Measurements from ENCODE around the gene RHAG.
"Not testable (repeated sequence)": the region's sequence is repeated elsewhere in the genome, so short reads cannot be mapped to it uniquely, and the experiment has no call there.

Gene RHAG

DNA sequence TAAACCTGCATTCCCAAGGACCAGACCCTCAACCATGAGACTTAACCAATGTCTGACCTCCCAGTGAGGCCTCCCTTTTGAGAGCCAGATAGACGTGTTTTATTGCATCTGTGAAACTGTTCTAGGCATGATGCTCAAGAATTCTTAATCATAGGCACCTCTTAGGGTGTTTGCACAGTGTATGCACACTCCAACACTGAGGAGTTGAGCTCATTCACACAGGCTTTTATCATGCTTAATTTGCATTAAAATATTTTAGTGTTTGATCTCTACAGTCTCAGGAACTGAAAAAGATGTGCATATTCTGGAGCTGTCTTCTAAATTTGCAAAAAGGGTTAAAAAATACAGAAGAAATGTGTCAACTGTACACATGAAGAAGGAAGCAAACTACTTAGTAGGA, 27.4 kb downstream of the RHAG start:
- H3K27me3 ChIP-seq (ENCODE audit: control insufficient read depth, insufficient read depth, low read length): no peaks in the 10 kb centered on the region
- H3K4me3 ChIP-seq (ENCODE audit: low read length): no peak overlapping the region
- no peak for DNase-seq (ENCODE audit: low read depth, low spot score)
- H3K27ac ChIP-seq (ENCODE audit: low read length): no peak overlapping the region
- H3K9me3 ChIP-seq (ENCODE audit: control insufficient read depth, insufficient read depth, low read length): no peaks in the 10 kb centered on the region
- H3K36me3 ChIP-seq (ENCODE audit: control insufficient read depth, insufficient read depth, low read length): no peaks in the 10 kb centered on the region
- peaks cover 1% of the 10 kb centered on the region; the same call in 1 of the 2 replicates for H3K4me1 ChIP-seq (ENCODE audit: control insufficient read depth, insufficient read depth, low read length)
- WGBS (ENCODE audit: insufficient coverage, insufficient read length): no CpG with 5 or more reads among the region's 1 CpG

DNA sequence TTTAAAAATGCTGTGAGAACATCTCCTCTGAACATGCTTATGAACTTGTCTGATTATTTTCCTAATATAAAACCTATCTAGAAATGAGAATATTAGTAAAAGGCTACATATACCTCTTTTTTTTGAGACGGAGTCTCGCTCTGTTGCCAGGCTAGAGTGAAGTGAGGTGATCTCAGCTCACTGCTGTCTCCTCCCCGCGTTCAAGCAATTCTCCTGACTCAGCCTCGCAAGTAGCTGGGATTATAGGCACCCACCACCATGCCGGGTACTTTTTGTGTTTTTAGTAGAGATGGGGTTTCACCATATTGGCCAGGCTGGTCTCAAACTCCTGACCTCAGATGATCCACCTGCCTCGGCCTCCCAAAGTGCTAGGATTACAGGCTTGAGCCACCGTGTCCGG, 28.4 kb downstream of the RHAG start:
- DNase-seq (ENCODE audit: low read depth, low spot score); H3K36me3 ChIP-seq (ENCODE audit: control insufficient read depth, insufficient read depth, low read length); H3K4me3 ChIP-seq (ENCODE audit: low read length); H3K9me3 ChIP-seq (ENCODE audit: control insufficient read depth, insufficient read depth, low read length); H3K27me3 ChIP-seq (ENCODE audit: control insufficient read depth, insufficient read depth, low read length); H3K4me1 ChIP-seq (ENCODE audit: control insufficient read depth, insufficient read depth, low read length); H3K27ac ChIP-seq (ENCODE audit: low read length): not testable (repeated sequence)
- WGBS (ENCODE audit: insufficient coverage, insufficient read length): no CpG with 5 or more reads among the region's 9 CpGs

DNA sequence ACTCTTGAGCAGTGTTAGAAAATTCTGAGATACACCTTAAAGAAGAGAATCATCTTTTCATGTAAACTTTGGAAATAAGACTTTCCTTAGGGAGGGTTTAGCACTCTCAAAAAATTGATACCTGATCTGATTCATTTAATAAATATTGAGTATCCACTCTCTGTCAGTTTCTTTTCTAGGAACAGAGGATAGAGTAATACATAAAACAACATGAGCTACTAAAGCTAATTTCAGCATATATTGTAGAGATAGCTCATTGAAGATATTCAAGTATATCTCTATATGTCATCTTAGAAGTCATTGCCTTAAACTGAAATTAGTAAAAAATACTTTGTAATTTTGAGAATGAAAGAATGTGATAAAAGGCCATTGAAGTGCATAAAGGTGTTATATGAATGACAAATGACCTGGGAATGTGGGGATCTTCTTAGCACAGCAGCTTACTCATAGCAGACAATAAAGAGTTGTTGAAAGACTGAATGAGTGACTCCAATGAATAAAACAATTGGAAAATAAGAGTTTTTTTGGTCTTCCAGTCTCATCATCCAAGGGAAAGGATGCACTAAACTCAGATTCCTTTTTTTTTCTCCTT, 29.2 kb downstream of the RHAG start:
- no peak overlapping the region for H3K4me3 ChIP-seq (ENCODE audit: low read length)
- peaks cover 1% of the 10 kb centered on the region; the same call in 1 of the 2 replicates for H3K4me1 ChIP-seq (ENCODE audit: control insufficient read depth, insufficient read depth, low read length)
- no peak overlapping the region for H3K27ac ChIP-seq (ENCODE audit: low read length)
- no peaks in the 10 kb centered on the region for H3K27me3 ChIP-seq (ENCODE audit: control insufficient read depth, insufficient read depth, low read length)
- H3K9me3 ChIP-seq (ENCODE audit: control insufficient read depth, insufficient read depth, low read length): no peaks in the 10 kb centered on the region
- peak; percentile 22 for DNase-seq (ENCODE audit: low read depth, low spot score)
- no peaks in the 10 kb centered on the region for H3K36me3 ChIP-seq (ENCODE audit: control insufficient read depth, insufficient read depth, low read length)

DNA sequence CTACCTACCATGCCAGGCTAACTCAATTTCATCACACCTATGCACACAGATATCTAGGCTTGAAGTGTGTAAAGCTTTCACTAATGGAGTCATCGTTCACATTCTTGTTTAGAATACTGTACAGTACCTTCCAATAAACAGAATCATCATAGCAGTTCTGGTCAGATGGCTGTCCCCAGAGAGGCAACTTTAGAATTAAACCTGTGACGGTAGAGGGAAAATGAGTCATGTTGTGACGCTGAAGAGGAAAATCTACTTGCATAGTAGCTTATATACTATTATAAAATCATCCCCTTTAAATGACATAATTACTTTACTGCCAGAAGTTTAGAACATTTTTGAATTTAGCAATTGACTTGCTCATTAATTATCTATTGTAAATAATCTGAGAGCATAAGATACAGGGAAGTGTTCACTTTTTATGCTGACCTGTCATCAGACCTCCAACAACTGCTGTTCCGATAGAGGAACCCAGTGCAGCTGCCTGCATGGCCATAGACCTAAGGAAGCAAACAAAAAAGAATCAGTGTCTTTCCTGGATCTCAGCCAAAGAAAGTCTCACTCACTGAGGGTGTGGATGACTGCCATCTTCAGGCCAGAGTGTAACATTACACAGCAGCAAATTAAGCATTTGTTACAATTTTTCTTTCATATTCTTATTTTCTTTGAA, 29.8 kb downstream of the RHAG start:
- H3K9me3 ChIP-seq (ENCODE audit: control insufficient read depth, insufficient read depth, low read length): no peaks in the 10 kb centered on the region
- WGBS (ENCODE audit: insufficient coverage, insufficient read length): no CpG with 5 or more reads among the region's 4 CpGs
- peaks cover 1% of the 10 kb centered on the region; the same call in 1 of the 2 replicates for H3K4me1 ChIP-seq (ENCODE audit: control insufficient read depth, insufficient read depth, low read length)
- no peak overlapping the region for H3K4me3 ChIP-seq (ENCODE audit: low read length)
- no peaks in the 10 kb centered on the region for H3K36me3 ChIP-seq (ENCODE audit: control insufficient read depth, insufficient read depth, low read length)
- no peak overlapping the region for H3K27ac ChIP-seq (ENCODE audit: low read length)
- no peaks in the 10 kb centered on the region for H3K27me3 ChIP-seq (ENCODE audit: control insufficient read depth, insufficient read depth, low read length)
- peak; percentile 54 for DNase-seq (ENCODE audit: low read depth, low spot score)

DNA sequence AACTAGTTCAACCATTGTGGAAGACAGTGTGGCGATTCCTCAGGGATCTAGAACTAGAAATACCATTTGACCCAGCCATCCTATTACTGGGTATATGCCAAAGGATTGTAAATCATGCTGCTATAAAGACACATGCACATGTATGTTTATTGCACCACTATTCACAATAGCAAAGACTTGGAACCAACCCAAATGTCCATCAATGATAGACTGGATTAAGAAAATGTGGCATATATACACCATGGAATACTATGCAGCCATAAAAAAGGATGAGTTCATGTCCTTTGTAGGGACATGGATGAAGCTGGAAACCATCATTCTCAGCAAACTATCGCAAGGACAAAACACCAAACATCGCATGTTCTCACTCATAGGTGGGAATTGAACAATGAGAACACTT, 32.6 kb downstream of the RHAG start:
- not testable (repeated sequence) for H3K9me3 ChIP-seq (ENCODE audit: control insufficient read depth, insufficient read depth, low read length); H3K27me3 ChIP-seq (ENCODE audit: control insufficient read depth, insufficient read depth, low read length); H3K4me1 ChIP-seq (ENCODE audit: control insufficient read depth, insufficient read depth, low read length); H3K36me3 ChIP-seq (ENCODE audit: control insufficient read depth, insufficient read depth, low read length); H3K27ac ChIP-seq (ENCODE audit: low read length); H3K4me3 ChIP-seq (ENCODE audit: low read length); DNase-seq (ENCODE audit: low read depth, low spot score)
- no CpG with 5 or more reads among the region's 3 CpGs for WGBS (ENCODE audit: insufficient coverage, insufficient read length)

DNA sequence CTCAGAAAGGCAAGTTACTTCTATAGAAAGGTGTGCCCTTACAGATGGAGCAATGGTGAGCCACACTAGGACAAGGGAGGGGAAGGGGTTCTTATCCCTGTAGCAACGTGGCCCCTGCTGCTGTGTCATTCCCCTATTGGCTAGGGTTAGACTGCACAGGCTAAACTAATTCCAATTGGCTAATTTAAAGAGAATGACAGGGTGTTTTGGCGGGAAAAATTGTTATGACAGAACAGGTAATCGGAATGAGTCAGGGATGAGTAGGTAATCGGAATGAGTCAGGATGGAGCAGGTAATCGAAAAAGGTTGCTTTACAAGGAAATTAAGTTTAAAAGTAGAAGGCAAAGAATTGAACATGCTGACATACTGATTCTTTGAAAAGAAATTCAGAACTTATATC, 49.4 kb downstream of the RHAG start:
- not testable (repeated sequence) for H3K4me3 ChIP-seq (ENCODE audit: low read length); DNase-seq (ENCODE audit: low read depth, low spot score); H3K36me3 ChIP-seq (ENCODE audit: control insufficient read depth, insufficient read depth, low read length); H3K4me1 ChIP-seq (ENCODE audit: control insufficient read depth, insufficient read depth, low read length); H3K27me3 ChIP-seq (ENCODE audit: control insufficient read depth, insufficient read depth, low read length); H3K9me3 ChIP-seq (ENCODE audit: control insufficient read depth, insufficient read depth, low read length); H3K27ac ChIP-seq (ENCODE audit: low read length)
- WGBS (ENCODE audit: insufficient coverage, insufficient read length): no CpG with 5 or more reads among the region's 5 CpGs

DNA sequence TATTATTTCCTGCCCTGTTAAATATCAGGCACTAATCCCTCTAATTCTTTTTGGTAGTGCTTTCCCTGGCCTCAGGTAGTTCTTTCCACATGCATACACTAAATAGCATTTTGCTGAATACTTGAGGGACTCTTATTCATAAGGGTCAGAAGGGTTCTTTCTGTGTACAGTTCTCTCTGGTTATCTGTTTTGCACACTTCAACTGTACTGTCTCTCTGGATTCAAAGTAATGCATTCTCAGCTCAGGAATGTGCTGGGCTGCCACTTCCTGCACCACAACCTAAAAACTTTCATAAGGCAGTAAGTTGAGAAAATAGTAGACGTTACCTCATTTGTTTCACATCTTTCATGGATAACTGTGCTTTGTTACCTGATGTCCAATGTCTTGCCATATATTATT, 54.1 kb downstream of the RHAG start:
- no CpG with 5 or more reads among the region's 1 CpG for WGBS (ENCODE audit: insufficient coverage, insufficient read length)
- Histone ChIP-seq H3K9me3 (ENCODE audit: control insufficient read depth, insufficient read depth, low read length) (no peaks in the 10 kb centered on the region), H3K36me3 (ENCODE audit: control insufficient read depth, insufficient read depth, low read length) (no peaks in the 10 kb centered on the region), H3K4me1 (ENCODE audit: control insufficient read depth, insufficient read depth, low read length) (no peaks in the 10 kb centered on the region), H3K4me3 (ENCODE audit: low read length) (no peak overlapping the region), H3K27me3 (ENCODE audit: control insufficient read depth, insufficient read depth, low read length) (no peaks in the 10 kb centered on the region), H3K27ac (ENCODE audit: low read length) (no peak overlapping the region)
- no peak for DNase-seq (ENCODE audit: low read depth, low spot score)

DNA sequence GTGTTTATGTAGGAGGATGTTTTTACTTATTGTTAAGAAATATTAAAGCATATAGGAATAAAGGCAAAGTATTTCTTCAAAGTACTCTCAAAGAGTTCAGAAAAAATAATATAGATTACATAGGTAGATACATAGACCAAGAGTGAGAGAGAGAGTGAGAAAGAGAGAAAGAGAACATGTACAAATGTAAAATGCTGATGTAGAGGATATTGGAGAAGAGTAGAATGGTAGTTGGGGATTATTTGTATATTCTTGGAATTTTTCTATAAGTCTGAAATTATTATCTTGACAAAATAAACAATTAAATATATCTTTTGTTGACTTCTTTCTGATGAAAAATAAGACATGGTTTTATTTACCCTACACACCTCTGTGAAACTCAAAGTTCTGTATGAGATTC, 57.0 kb downstream of the RHAG start:
- DNase-seq (ENCODE audit: low read depth, low spot score): no peak
- H3K27ac ChIP-seq (ENCODE audit: low read length): no peak overlapping the region
- H3K4me3 ChIP-seq (ENCODE audit: low read length): no peak overlapping the region
- no peaks in the 10 kb centered on the region for H3K4me1 ChIP-seq (ENCODE audit: control insufficient read depth, insufficient read depth, low read length)
- no peaks in the 10 kb centered on the region for H3K36me3 ChIP-seq (ENCODE audit: control insufficient read depth, insufficient read depth, low read length)
- H3K27me3 ChIP-seq (ENCODE audit: control insufficient read depth, insufficient read depth, low read length): no peaks in the 10 kb centered on the region
- H3K9me3 ChIP-seq (ENCODE audit: control insufficient read depth, insufficient read depth, low read length): no peaks in the 10 kb centered on the region

DNA sequence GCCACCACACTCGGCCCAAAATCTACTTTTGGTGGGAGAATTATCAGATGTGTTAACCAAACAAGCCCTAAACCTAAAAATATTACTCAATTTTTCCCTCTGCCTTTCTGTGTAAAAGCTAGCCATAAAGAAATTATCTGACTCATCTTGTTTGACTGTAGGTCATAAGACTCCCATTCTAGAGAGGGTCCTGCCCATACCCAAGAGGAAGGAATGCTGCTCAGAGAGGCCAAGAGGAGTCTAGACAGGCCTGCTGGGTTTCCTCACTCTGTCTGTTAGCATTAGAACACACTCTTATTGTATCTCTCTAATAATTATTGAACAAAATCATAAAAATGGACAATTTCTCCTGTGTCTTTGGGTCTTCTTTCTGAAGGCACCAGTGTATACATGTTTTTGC, 60.0 kb downstream of the RHAG start:
- Histone ChIP-seq H3K4me1 (ENCODE audit: control insufficient read depth, insufficient read depth, low read length) (no peaks in the 10 kb centered on the region), H3K4me3 (ENCODE audit: low read length) (no peak overlapping the region), H3K27ac (ENCODE audit: low read length) (no peak overlapping the region), H3K9me3 (ENCODE audit: control insufficient read depth, insufficient read depth, low read length) (no peaks in the 10 kb centered on the region), H3K27me3 (ENCODE audit: control insufficient read depth, insufficient read depth, low read length) (no peaks in the 10 kb centered on the region), H3K36me3 (ENCODE audit: control insufficient read depth, insufficient read depth, low read length) (no peaks in the 10 kb centered on the region)
- no peak for DNase-seq (ENCODE audit: low read depth, low spot score)
- WGBS (ENCODE audit: insufficient coverage, insufficient read length): no CpG with 5 or more reads among the region's 1 CpG

DNA sequence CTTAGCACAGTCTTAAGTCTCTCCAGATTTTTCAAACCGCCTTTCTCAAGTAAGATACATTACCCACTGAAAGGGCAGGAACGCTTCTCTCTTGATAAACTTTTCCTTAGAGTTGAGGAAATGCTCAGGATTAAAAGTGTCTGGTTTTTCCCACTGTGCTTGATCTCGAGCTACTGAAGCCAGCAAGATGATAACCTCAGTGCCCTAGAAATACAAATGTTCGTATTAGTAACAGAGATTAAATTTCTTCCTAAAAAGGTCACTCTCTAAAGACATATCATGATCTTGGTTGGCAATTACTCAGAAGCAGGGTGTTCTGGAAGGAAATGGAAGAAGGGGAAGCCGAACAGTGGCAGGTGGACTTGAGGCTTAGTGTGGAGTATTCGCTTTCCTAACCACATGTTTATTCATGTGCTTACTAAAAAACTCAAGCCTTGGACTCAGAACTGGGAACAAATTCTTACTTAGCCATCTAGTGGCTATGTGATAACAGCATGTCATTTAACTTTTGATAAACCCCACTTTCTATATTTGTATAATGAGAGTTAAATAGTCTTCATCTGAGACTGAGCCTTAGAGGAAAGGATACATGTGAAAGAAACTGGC, 66.1 kb downstream of the RHAG start:
- no peaks in the 10 kb centered on the region for H3K9me3 ChIP-seq (ENCODE audit: control insufficient read depth, insufficient read depth, low read length)
- H3K36me3 ChIP-seq (ENCODE audit: control insufficient read depth, insufficient read depth, low read length): no peaks in the 10 kb centered on the region
- no peaks in the 10 kb centered on the region for H3K4me1 ChIP-seq (ENCODE audit: control insufficient read depth, insufficient read depth, low read length)
- no peak overlapping the region for H3K27ac ChIP-seq (ENCODE audit: low read length)
- H3K27me3 ChIP-seq (ENCODE audit: control insufficient read depth, insufficient read depth, low read length): no peaks in the 10 kb centered on the region
- no peak for DNase-seq (ENCODE audit: low read depth, low spot score)
- WGBS (ENCODE audit: insufficient coverage, insufficient read length): no CpG with 5 or more reads among the region's 6 CpGs
- no peak overlapping the region for H3K4me3 ChIP-seq (ENCODE audit: low read length)

DNA sequence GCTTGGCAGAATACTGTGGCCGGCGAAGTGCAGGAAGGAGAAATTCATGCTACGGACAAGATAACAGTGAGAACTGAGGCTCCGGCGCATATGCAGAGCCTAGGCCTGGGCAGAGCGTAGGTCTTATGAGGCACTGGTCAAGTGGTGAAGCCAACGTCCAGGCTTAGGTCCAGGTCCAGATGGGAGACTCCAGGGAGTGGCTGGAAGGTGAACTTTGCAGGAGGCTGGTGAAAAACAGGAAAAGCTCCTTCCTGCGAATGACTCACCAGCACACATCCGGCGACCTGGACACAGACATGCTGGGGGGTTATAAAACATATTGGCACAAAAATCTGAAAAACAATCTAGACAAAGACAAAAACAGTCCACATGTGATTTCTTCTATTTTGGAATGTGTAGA, 70.8 kb downstream of the RHAG start:
- Histone ChIP-seq H3K36me3 (ENCODE audit: control insufficient read depth, insufficient read depth, low read length) (no peaks in the 10 kb centered on the region), H3K9me3 (ENCODE audit: control insufficient read depth, insufficient read depth, low read length) (no peaks in the 10 kb centered on the region), H3K4me1 (ENCODE audit: control insufficient read depth, insufficient read depth, low read length) (no peaks in the 10 kb centered on the region), H3K4me3 (ENCODE audit: low read length) (no peak overlapping the region), H3K27me3 (ENCODE audit: control insufficient read depth, insufficient read depth, low read length) (no peaks in the 10 kb centered on the region), H3K27ac (ENCODE audit: low read length) (no peak overlapping the region)
- WGBS (ENCODE audit: insufficient coverage, insufficient read length): no CpG with 5 or more reads among the region's 10 CpGs
- DNase-seq (ENCODE audit: low read depth, low spot score): no peak

Measured in iPS DF 6.9 (cell line).